ENCODE measurements around the gene GJB5.

GJB5 gene

DNA sequence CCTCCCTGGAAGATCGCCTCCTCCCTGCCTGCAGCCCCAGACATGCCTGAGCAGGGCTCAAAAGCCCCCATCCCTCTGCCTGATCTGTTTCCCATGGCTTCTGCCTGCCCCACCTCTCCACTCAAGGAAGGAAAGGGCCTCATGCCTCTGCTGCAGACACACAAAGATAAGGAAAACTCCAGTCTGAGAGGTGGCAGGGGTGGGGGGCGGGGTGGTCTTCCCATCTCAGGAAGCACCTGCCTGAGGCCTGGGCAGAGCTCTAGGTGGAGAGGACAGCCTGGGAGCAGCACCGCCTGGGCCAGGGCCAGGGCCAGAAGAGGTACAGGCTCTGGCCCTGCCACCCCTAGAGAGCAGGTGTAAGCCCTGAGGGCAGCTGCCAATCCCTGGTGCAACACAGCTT is 22.1 kb downstream of the GJB5 start:
- Histone ChIP-seq H3K9ac (ENCODE audit: low read depth, low read length) (no peak overlapping the region), H3K9me3 (ENCODE audit: control insufficient read depth, insufficient read depth, low read length) (no peaks in the 10 kb centered on the region), H3K4me1 (ENCODE audit: insufficient read depth, low read length) (no peaks in the 10 kb centered on the region), H3K36me3 (ENCODE audit: insufficient read depth, low read length) (no peaks in the 10 kb centered on the region)

DNA sequence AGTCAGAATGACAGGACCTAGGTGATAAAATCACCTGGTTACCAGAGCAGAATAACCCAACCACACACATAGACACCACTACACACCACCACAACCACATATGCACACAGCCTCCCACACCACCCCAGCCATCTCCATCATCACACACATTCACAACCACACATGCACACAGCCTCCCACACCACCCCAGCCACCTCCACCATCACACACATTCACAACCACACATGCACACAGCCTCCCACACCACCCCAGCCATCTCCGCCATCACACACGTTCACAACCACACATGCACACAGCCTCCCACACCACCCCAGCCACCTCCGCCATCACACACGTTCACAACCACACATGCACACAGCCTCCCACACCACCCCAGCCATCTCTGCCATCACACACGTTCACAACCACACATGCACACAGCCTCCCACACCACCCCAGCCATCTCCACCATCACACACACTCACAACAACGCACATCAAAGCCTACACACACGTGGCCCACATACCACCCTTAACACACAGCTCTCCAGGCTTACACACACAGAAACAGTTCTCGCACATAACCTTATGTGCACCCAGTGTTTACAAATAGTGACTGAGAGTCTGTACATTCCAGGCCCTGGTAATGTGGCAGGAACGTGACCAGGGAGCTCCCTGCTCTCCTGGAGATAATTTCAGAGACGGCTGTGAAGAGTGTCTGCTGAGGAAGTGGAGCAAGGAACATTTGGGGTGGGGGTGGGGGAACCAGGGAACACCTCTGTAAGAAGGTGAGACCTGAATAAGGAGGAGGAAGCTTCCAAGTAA is 22.9 kb downstream of the GJB5 start:
- 0 out of 2 replicates have a peak, but pooled peaks cover 5% of the 10 kb centered on the region for H3K4me1 ChIP-seq (ENCODE audit: insufficient read depth, low read length)
- no peaks in the 10 kb centered on the region for H3K36me3 ChIP-seq (ENCODE audit: insufficient read depth, low read length)
- no peak overlapping the region for H3K9ac ChIP-seq (ENCODE audit: low read depth, low read length)
- H3K9me3 ChIP-seq (ENCODE audit: control insufficient read depth, insufficient read depth, low read length) = no peaks in the 10 kb centered on the region

DNA sequence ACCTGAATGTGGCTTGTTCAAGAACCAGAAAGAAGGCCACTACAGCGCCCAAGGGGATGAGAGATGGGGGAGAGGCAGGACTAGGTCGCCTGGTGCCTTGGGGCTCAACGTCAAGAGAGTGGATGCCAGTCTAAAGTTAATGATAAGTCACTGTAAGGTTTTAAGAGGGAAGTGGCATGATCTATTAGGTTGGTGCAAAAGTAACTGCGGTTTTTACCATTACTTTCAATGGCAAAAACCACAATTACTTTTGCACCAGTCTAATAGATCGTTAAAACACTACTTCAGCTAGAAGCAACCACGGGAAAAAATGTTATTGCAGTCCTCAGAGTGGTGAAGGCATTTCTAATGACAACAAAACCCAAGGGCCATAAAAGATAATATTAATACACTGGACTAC is 23.5 kb downstream of the GJB5 start:
- Histone ChIP-seq H3K9me3 (ENCODE audit: control insufficient read depth, insufficient read depth, low read length) (no peaks in the 10 kb centered on the region), H3K36me3 (ENCODE audit: insufficient read depth, low read length) (no peaks in the 10 kb centered on the region), H3K4me1 (ENCODE audit: insufficient read depth, low read length) (0 out of 2 replicates have a peak, but pooled peaks cover 5% of the 10 kb centered on the region), H3K9ac (ENCODE audit: low read depth, low read length) (no peak overlapping the region)

DNA sequence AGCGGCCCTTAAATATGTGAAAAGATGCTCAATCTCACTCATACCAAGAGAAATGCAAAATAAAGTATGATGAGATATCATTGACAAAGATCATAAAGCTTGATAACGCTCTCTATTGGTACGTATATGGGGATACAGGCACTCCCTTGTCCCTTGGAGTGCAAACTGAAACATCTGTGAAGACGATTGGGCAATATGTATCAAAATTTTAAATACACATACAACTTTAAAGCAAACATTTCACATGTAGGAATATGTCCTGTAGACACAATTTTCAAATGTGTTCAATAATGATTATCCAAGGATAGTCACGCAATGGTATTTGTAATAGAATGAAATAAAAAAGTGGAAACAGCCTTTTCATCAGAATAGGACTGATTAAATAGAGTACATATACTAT is 24.2 kb downstream of the GJB5 start:
- Histone ChIP-seq H3K9ac (ENCODE audit: low read depth, low read length) (no peak overlapping the region), H3K36me3 (ENCODE audit: insufficient read depth, low read length) (no peaks in the 10 kb centered on the region), H3K9me3 (ENCODE audit: control insufficient read depth, insufficient read depth, low read length) (no peaks in the 10 kb centered on the region), H3K4me1 (ENCODE audit: insufficient read depth, low read length) (0 out of 2 replicates have a peak, but pooled peaks cover 5% of the 10 kb centered on the region)

DNA sequence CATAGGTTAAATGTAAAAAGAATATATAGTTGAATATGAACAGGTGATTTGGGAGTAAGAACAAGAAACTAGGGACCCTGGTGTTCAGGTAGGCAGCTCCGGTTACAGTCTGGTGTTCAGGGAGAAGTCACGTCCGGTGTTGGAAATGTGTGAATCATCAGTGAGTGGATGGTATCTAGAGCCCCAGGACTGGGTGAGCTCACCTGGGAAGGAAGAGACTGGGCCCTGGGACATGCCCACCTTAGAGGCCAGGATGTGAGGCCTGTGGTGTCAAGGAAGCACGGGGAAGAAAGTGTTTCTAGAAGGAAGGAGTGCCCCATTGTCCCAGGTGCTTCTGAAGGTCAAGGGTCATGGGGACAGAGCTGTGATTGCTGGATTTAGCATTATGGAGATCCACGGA is 24.7 kb downstream of the GJB5 start:
- no peaks in the 10 kb centered on the region for H3K36me3 ChIP-seq (ENCODE audit: insufficient read depth, low read length)
- H3K9me3 ChIP-seq (ENCODE audit: control insufficient read depth, insufficient read depth, low read length) = no peaks in the 10 kb centered on the region
- 0 out of 2 replicates have a peak, but pooled peaks cover 5% of the 10 kb centered on the region for H3K4me1 ChIP-seq (ENCODE audit: insufficient read depth, low read length)
- H3K9ac ChIP-seq (ENCODE audit: low read depth, low read length) = no peak overlapping the region

DNA sequence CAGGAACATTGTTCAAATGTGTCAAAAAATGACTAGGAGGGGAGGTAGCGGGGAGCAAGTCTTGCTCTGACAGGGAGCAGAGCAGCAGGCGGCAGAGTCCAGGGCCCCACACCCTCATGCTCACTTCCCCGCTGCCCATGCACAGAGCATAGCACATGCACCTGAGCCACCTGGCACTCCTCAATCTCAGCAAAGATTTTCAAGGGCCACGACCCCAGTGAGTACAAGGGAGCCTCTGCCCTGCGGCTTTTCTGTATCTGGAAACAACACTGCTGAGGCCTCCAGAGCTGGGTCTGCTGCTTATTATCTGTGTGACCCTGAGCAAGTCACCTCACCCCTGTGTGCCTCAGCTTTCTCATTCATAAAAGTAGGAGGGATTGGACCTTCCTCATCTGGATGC is 25.1 kb downstream of the GJB5 start:
- H3K9ac ChIP-seq (ENCODE audit: low read depth, low read length) = no peak overlapping the region
- H3K36me3 ChIP-seq (ENCODE audit: insufficient read depth, low read length) = no peaks in the 10 kb centered on the region
- H3K4me1 ChIP-seq (ENCODE audit: insufficient read depth, low read length) = 0 out of 2 replicates have a peak, but pooled peaks cover 5% of the 10 kb centered on the region
- H3K9me3 ChIP-seq (ENCODE audit: control insufficient read depth, insufficient read depth, low read length) = no peaks in the 10 kb centered on the region

DNA sequence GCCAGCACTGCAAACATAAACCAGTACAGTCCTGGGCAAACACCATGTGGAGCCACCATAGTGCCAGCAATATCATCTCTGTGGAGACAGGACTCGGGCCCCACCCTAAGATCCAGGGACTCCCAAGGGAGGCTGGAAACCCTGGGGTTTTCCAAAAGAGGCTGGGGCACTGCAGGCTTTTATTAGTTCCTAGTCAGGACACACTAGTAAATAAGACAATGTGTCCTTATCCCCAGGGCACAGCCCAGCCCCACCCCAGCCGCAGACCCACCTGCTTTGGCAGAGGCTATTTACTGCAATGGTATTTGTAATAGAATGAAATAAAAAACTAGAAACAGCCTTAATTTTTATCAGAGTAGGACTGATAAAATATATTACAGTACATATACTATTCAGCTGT is 25.7 kb downstream of the GJB5 start:
- no peaks in the 10 kb centered on the region for H3K9me3 ChIP-seq (ENCODE audit: control insufficient read depth, insufficient read depth, low read length)
- H3K36me3 ChIP-seq (ENCODE audit: insufficient read depth, low read length) = no peaks in the 10 kb centered on the region
- 0 out of 2 replicates have a peak, but pooled peaks cover 5% of the 10 kb centered on the region for H3K4me1 ChIP-seq (ENCODE audit: insufficient read depth, low read length)
- peak overlapping the region; percentile 73; the same call in 1 of the 2 replicates for H3K9ac ChIP-seq (ENCODE audit: low read depth, low read length)

DNA sequence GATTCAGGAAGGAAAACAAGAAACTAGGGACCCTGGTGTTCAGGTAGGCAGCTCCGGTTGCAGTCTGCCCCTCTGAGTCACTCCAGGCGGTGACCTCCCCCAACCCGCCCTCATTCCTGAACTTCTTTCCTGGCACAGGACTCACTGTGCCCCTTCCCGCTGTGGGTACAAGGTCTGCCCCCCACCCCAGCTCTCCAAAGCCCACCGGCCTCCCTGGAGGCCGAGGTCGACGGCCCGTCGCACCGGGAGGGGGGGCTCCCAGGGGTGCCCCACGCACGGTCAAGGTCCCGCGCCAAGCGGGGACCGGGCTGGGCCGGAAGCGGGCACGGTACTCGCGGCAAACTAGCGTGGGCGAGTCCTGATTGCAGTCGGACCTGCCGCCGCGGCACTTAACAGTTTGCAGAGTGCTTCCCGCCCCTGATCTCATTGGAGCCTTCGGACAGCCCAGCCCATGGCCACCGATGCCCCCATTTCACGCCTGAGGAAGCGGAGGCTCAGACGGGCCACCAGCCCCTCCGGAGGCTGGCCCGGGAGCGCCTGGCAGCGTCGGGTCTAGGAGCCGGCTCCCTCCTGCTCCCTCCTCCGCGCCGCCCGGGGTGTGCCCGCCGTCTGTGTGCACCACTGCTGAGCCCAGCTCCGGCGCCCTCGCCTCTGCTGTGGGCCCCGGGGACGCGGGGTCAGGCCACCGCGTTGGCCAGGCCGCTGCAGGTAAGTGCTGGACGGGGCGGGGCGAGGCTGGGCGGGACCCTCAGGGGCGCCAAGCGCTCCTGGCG is 26.4 kb downstream of the GJB5 start, which contains the start of gene GJB3:
Gene GJB3 (plus strand): TSS at position 144 of the 773 bp plus-strand sequence. CDS start 3,549 bp downstream, outside the sequence.
- no peaks in the 10 kb centered on the region for H3K36me3 ChIP-seq (ENCODE audit: insufficient read depth, low read length)
- 0 out of 2 replicates have a peak, but pooled peaks cover 5% of the 10 kb centered on the region for H3K4me1 ChIP-seq (ENCODE audit: insufficient read depth, low read length)
- peak within 1 kb of the TSS; percentile 73 for H3K9ac ChIP-seq (ENCODE audit: low read depth, low read length)
- H3K9me3 ChIP-seq (ENCODE audit: control insufficient read depth, insufficient read depth, low read length) = no peaks in the 10 kb centered on the region

DNA sequence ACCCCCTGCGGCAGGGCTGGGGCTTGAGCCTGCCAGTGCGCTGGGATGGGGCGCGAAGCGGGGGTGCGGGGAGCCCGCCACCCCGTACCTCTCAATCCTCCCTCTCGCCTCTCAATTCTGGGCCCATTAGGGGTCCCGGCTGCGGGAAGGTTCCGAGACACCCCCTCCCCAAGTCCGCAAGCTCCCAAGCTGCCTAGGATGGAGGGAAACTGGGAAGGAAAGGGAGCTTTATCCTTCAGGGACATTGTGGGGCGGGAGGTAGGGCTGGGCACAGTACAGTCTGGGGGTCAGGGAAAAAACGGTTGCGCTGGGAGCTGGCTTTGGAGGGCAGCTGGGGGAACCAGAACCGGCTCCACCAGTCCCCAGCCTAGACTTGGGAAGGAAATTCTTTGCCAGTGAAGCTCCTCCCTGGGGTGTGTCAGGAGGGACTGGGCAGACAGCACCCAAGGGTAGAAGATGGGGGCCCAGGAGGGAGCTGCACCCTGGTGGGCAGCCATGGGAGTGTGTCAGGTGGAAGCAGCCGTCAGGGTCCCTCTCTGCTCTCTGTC is 27.1 kb downstream of the GJB5 start:
- no peaks in the 10 kb centered on the region for H3K9me3 ChIP-seq (ENCODE audit: control insufficient read depth, insufficient read depth, low read length)
- no peaks in the 10 kb centered on the region for H3K36me3 ChIP-seq (ENCODE audit: insufficient read depth, low read length)
- 0 out of 2 replicates have a peak, but pooled peaks cover 5% of the 10 kb centered on the region for H3K4me1 ChIP-seq (ENCODE audit: insufficient read depth, low read length)
- H3K9ac ChIP-seq (ENCODE audit: low read depth, low read length) = peak overlapping the region; percentile 73; the same call in 1 of the 2 replicates

DNA sequence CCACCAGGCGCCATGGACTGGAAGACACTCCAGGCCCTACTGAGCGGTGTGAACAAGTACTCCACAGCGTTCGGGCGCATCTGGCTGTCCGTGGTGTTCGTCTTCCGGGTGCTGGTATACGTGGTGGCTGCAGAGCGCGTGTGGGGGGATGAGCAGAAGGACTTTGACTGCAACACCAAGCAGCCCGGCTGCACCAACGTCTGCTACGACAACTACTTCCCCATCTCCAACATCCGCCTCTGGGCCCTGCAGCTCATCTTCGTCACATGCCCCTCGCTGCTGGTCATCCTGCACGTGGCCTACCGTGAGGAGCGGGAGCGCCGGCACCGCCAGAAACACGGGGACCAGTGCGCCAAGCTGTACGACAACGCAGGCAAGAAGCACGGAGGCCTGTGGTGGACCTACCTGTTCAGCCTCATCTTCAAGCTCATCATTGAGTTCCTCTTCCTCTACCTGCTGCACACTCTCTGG is 29.9 kb downstream of the GJB5 start:
- no peaks in the 10 kb centered on the region for H3K9me3 ChIP-seq (ENCODE audit: control insufficient read depth, insufficient read depth, low read length)
- H3K9ac ChIP-seq (ENCODE audit: low read depth, low read length) = no peak overlapping the region
- H3K4me1 ChIP-seq (ENCODE audit: insufficient read depth, low read length) = 0 out of 2 replicates have a peak, but pooled peaks cover 5% of the 10 kb centered on the region
- H3K36me3 ChIP-seq (ENCODE audit: insufficient read depth, low read length) = no peaks in the 10 kb centered on the region

DNA sequence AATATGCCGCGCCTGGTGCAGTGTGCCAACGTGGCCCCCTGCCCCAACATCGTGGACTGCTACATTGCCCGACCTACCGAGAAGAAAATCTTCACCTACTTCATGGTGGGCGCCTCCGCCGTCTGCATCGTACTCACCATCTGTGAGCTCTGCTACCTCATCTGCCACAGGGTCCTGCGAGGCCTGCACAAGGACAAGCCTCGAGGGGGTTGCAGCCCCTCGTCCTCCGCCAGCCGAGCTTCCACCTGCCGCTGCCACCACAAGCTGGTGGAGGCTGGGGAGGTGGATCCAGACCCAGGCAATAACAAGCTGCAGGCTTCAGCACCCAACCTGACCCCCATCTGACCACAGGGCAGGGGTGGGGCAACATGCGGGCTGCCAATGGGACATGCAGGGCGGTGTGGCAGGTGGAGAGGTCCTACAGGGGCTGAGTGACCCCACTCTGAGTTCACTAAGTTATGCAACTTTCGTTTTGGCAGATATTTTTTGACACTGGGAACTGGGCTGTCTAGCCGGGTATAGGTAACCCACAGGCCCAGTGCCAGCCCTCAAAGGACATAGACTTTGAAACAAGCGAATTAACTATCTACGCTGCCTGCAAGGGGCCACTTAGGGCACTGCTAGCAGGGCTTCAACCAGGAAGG is 30.5 kb downstream of the GJB5 start:
- Histone ChIP-seq H3K36me3 (ENCODE audit: insufficient read depth, low read length) (no peaks in the 10 kb centered on the region), H3K9me3 (ENCODE audit: control insufficient read depth, insufficient read depth, low read length) (no peaks in the 10 kb centered on the region), H3K4me1 (ENCODE audit: insufficient read depth, low read length) (0 out of 2 replicates have a peak, but pooled peaks cover 5% of the 10 kb centered on the region), H3K9ac (ENCODE audit: low read depth, low read length) (no peak overlapping the region)

DNA sequence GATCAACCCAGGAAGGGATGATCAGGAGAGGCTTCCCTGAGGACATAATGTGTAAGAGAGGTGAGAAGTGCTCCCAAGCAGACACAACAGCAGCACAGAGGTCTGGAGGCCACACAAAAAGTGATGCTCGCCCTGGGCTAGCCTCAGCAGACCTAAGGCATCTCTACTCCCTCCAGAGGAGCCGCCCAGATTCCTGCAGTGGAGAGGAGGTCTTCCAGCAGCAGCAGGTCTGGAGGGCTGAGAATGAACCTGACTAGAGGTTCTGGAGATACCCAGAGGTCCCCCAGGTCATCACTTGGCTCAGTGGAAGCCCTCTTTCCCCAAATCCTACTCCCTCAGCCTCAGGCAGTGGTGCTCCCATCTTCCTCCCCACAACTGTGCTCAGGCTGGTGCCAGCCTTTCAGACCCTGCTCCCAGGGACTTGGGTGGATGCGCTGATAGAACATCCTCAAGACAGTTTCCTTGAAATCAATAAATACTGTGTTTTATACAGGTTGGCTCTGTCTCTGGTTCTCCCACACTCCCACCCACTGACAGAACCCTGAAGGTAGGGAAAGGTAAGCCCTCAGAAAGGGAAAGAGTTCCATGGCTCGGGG is 31.1 kb downstream of the GJB5 start:
- no peak overlapping the region for H3K9ac ChIP-seq (ENCODE audit: low read depth, low read length)
- H3K36me3 ChIP-seq (ENCODE audit: insufficient read depth, low read length) = no peaks in the 10 kb centered on the region
- H3K9me3 ChIP-seq (ENCODE audit: control insufficient read depth, insufficient read depth, low read length) = no peaks in the 10 kb centered on the region
- 0 out of 2 replicates have a peak, but pooled peaks cover 5% of the 10 kb centered on the region for H3K4me1 ChIP-seq (ENCODE audit: insufficient read depth, low read length)

DNA sequence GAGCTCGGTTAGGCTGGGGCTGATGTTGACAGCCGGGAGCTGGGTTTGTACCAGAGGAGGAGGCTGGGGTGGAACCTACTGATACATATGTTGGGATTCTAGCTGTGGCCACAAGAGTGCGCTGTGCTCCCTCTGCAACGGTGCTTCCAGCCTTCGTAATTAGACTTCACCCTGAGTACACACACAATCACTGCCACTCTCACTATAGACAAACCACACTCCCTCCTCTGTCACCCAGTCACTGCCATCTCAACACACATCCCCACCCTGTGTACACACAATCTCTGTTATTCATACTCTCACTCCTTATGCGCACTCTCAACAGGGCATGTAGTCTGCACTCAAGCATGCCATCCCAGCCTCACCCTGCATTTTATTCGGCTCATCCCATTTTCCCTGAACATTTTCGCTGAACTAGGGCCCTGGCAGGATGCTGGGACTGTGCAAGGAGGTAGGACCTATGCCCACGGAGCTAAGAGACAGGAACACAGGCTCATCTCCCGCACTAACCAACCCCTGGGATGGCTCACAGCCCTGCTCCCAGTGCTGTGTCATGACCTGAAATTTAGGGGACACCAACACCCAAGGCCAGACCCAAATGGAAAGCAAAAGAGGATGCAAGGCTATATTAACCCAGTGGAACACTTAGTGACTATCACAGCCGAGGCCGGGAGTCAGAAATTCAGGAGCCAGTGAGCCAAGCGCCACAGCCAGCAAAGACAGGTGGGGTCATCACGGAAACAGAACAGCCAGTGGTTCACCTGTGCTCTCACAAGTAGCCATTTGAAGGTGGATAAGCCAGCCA is 31.9 kb downstream of the GJB5 start:
- Histone ChIP-seq H3K36me3 (ENCODE audit: insufficient read depth, low read length) (no peaks in the 10 kb centered on the region), H3K9me3 (ENCODE audit: control insufficient read depth, insufficient read depth, low read length) (no peaks in the 10 kb centered on the region), H3K4me1 (ENCODE audit: insufficient read depth, low read length) (0 out of 2 replicates have a peak, but pooled peaks cover 5% of the 10 kb centered on the region), H3K9ac (ENCODE audit: low read depth, low read length) (no peak overlapping the region)
